ENCODE measurements around the gene SMYD2. TPM values are rescaled to one million over a fixed set of nuclear protein-coding genes. Genes with fewer than 3 reads are reported as not detected.

Gene SMYD2
- total and polyA plus RNA-seq, 10 of the 15 experiments (the other 5 are each of a cell fraction or from before 2014, with no cell fraction given): 8.3 to 55.7 (median 26.4) TPM

DNA sequence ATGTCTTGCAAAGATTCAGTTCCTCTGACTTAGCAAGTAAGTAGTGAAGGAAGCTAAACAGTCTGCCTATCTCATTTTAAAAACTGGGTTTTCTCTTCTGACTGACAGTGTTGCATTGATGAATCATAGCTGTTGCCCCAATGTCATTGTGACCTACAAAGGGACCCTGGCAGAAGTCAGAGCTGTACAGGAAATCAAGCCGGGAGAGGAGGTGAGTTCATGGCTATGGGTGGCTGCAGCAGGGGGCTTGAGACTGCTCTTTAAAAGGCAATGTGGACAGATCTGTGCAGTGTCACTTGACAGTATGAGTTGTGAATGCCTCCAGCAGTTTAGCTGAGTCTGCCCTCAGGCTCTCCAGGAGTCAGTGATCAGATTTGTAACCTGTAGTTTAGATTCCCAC, 46.6 kb downstream of the SMYD2 start:
- H3K4me2 ChIP-seq (ENCODE audit: control insufficient read depth, insufficient read depth): no peak overlapping the region
- in situ Hi-C loops (cut with MboI) (no loop called here), intact Hi-C loops (cut with micrococcal nuclease; ENCODE audit: unreplicated experiment) (loop anchor here (5.0 kb wide), 1 partner anchor 200 kb away; no protein-coding TSS in a partner anchor)
- ChIA-PET RAD21 (ENCODE audit: unreplicated experiment) (interaction anchor here (0.9 to 10.5 kb wide), 16 partner anchors 10 to 1199 kb away, joined by 3 to 175 read pairs (median 7); no protein-coding TSS in a partner anchor), POLR2A (interaction anchor here (0.7 to 1.2 kb wide), 4 partner anchors 10 to 69 kb away, joined by 3 read pairs; no protein-coding TSS in a partner anchor), SMC1A (ENCODE audit: uncharacterized antibody, unreplicated experiment) (interaction anchor here (0.6 to 12.2 kb wide), 22 partner anchors 9 to 954 kb away, joined by 3 to 323 read pairs (median 4); partner anchors contain the start of gene CENPF), CTCF (interaction anchor here (0.6 to 17.7 kb wide), 31 partner anchors 11 to 1196 kb away, joined by 3 to 597 read pairs (median 7); partner anchors contain the start of gene SMYD2)
- no peaks in the 10 kb centered on the region for H3K27me3 ChIP-seq (replicated peaks in 1 of 2; ENCODE audit: control insufficient read depth in 2 of 2, insufficient read depth in 2 of 2, low read length in 1 of 2)
- no peaks in the 10 kb centered on the region for H3K79me2 ChIP-seq (ENCODE audit: control insufficient read depth, insufficient read depth, low read length)
- no peak overlapping the region for H3K4me3 ChIP-seq
- H3K36me3 ChIP-seq (ENCODE audit: control insufficient read depth in 2 of 2, insufficient read depth in 2 of 2, low read length in 1 of 2): peaks cover 0 to 5% of the 10 kb centered on the region in 2 experiments; a peak in 1 of 4 replicates
- no peak for TF ChIP-seq POLR2AphosphoS5 (IDR thresholded peaks at IDR 0.05; ENCODE audit: low read length)
- TF ChIP-seq, protein P1, sequence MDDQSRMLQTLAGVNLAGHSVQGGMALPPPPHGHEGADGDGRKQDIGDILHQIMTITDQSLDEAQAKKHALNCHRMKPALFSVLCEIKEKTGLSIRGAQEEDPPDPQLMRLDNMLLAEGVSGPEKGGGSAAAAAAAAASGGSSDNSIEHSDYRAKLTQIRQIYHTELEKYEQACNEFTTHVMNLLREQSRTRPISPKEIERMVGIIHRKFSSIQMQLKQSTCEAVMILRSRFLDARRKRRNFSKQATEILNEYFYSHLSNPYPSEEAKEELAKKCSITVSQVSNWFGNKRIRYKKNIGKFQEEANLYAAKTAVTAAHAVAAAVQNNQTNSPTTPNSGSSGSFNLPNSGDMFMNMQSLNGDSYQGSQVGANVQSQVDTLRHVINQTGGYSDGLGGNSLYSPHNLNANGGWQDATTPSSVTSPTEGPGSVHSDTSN (IDR thresholded peaks at IDR 0.05; ENCODE audit: insufficient replicate concordance, low read depth, low read length): no peak
- TF ChIP-seq, protein P2, sequence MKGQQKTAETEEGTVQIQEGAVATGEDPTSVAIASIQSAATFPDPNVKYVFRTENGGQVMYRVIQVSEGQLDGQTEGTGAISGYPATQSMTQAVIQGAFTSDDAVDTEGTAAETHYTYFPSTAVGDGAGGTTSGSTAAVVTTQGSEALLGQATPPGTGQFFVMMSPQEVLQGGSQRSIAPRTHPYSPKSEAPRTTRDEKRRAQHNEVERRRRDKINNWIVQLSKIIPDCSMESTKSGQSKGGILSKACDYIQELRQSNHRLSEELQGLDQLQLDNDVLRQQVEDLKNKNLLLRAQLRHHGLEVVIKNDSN (IDR thresholded peaks at IDR 0.05; ENCODE audit: borderline replicate concordance, extremely low read length, insufficient read depth, low read depth, low read length): no peak
- TF ChIP-seq ZNF274 (IDR thresholded peaks at IDR 0.05; ENCODE audit: insufficient read depth, insufficient read length): no peak
- no peak for TF ChIP-seq ZNF217 (IDR thresholded peaks at IDR 0.05)
- TF ChIP-seq ETV6 (conservative IDR thresholded peaks at IDR 0.05 in 1 of 2, IDR thresholded peaks at IDR 0.05 in 1 of 2; ENCODE audit: borderline replicate concordance in 1 of 2, low read depth in 1 of 2): no peak
- no peak for TF ChIP-seq KLF5 (IDR thresholded peaks at IDR 0.05; ENCODE audit: partially characterized antibody)
- TF ChIP-seq, protein P3, sequence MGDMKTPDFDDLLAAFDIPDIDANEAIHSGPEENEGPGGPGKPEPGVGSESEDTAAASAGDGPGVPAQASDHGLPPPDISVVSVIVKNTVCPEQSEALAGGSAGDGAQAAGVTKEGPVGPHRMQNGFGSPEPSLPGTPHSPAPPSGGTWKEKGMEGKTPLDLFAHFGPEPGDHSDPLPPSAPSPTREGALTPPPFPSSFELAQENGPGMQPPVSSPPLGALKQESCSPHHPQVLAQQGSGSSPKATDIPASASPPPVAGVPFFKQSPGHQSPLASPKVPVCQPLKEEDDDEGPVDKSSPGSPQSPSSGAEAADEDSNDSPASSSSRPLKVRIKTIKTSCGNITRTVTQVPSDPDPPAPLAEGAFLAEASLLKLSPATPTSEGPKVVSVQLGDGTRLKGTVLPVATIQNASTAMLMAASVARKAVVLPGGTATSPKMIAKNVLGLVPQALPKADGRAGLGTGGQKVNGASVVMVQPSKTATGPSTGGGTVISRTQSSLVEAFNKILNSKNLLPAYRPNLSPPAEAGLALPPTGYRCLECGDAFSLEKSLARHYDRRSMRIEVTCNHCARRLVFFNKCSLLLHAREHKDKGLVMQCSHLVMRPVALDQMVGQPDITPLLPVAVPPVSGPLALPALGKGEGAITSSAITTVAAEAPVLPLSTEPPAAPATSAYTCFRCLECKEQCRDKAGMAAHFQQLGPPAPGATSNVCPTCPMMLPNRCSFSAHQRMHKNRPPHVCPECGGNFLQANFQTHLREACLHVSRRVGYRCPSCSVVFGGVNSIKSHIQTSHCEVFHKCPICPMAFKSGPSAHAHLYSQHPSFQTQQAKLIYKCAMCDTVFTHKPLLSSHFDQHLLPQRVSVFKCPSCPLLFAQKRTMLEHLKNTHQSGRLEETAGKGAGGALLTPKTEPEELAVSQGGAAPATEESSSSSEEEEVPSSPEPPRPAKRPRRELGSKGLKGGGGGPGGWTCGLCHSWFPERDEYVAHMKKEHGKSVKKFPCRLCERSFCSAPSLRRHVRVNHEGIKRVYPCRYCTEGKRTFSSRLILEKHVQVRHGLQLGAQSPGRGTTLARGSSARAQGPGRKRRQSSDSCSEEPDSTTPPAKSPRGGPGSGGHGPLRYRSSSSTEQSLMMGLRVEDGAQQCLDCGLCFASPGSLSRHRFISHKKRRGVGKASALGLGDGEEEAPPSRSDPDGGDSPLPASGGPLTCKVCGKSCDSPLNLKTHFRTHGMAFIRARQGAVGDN (IDR thresholded peaks at IDR 0.05): no peak
- TF ChIP-seq MYC (IDR thresholded peaks at IDR 0.05; ENCODE audit: insufficient read depth, insufficient read length, insufficient replicate concordance, low read length, severe bottlenecking): no peak
- DNase-seq (ENCODE audit: low read depth, low spot score) (no peak), FAIRE-seq (no peak), ATAC-seq (no peak)
- no peaks in the 10 kb centered on the region for H3K9me3 ChIP-seq (replicated peaks; ENCODE audit: control insufficient read depth, insufficient read depth, low read length)
- no peaks in the 10 kb centered on the region for H4K20me1 ChIP-seq (ENCODE audit: control insufficient read depth, insufficient read depth)
- H3K27ac ChIP-seq (ENCODE audit: control insufficient read depth, insufficient read depth): no peak overlapping the region
- H3K9ac ChIP-seq (ENCODE audit: control insufficient read depth, insufficient read depth, low read length): no peak overlapping the region
- peaks cover 4% of the 10 kb centered on the region for H3K4me1 ChIP-seq (ENCODE audit: control insufficient read depth, insufficient read depth, low read length)
- WGBS (ENCODE audit: insufficient coverage, insufficient replicate concordance, low lambda C conversion rate, missing lambda C conversion rate): 0% methylated on average over 1 of the region's 1 CpG
- no TSS peak for BruUV-seq (replicated peaks)
- no peak overlapping the region for H2AFZ ChIP-seq (ENCODE audit: control insufficient read depth, low read depth, low read length)

Measured in GM12878 (cell line).